Esophagus muscularis mucosa (tissue), 3 donors: ENCODE data around the gene RTKN.

ENCODE experiments used
- CTCF ChIP-seq, 3 experiments: fragments of 200-600 bp in 2 of 3; fragments of 450-650 bp in 1 of 3; sonication (generic) in 2 of 3; IDR thresholded peaks; one replicate each; pipeline ENCODE4 v1.5.1; 2017 to 2019; ENCODE audit warnings: antibody characterized with exemption in 3 of 3, mild to moderate bottlenecking in 2 of 3, moderate library complexity in 1 of 3
- EP300 ChIP-seq: sonication (generic); formaldehyde crosslinking; IDR thresholded peaks from one replicate; pipeline ENCODE4 v1.6.1; 2017; ENCODE audit warnings: antibody characterized with exemption

DNA sequence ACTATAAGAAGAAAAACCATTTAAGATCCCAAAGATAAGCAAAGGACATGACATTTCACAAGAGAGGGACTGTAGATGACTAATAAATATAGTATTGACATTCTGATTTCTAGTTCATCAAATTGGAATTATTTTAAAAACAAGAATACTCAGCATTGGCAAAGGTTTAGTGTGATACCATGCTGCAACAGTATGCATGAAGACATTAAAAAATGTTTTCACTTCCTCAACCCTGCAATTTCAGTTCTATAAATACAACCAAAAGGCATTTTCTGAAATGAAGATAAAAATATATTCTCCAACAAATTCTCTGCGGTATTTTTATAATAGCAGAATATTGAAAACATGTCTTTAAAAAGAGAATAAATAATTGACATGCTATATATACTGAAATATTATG is 22.4 kb downstream of the RTKN start:
- no peak for TF ChIP-seq EP300
- TF ChIP-seq CTCF (IDR thresholded peaks at IDR 0.05), result no peak
